DND-41 (cell line): ENCODE measurements around the gene CNTN5.

Source experiments
- ATAC-seq: fragments of 200-7000 bp; cut with Tn5 transposase; 3 replicates; pipeline ENCODE4 v1.9.1; 2021; ENCODE audit warnings: low read depth; ENCODE audit not compliant: insufficient read depth
- DNase-seq: peaks from one replicate; pipeline ENCODE4 v3.0.0-alpha.2; 2020
- H2AFZ ChIP-seq: 2 replicates; pipeline ENCODE4 v1.6.0; 2012; ENCODE audit warnings: low read depth, low read length
- H3K27ac ChIP-seq: 2 replicates; pipeline ENCODE4 v1.5.1; 2012; ENCODE audit warnings: low read length, inconsistent platforms
- H3K27me3 ChIP-seq: fragments of 200-600 bp; sonication (generic); 2 replicates; pipeline ENCODE4 v1.6.0; 2012; ENCODE audit warnings: low read length, mild to moderate bottlenecking, inconsistent platforms; ENCODE audit not compliant: insufficient read depth, poor library complexity
- H3K36me3 ChIP-seq: 2 replicates; pipeline ENCODE4 v1.5.1; 2012; ENCODE audit warnings: low read length, inconsistent platforms; ENCODE audit not compliant: insufficient read depth
- H3K4me1 ChIP-seq: 2 replicates; pipeline ENCODE4 v1.5.1; 2012; ENCODE audit warnings: mild to moderate bottlenecking, low read length; ENCODE audit not compliant: insufficient read depth
- H3K4me2 ChIP-seq: 2 replicates; pipeline ENCODE4 v1.6.0; 2012; ENCODE audit warnings: mild to moderate bottlenecking, moderate library complexity, low read length, inconsistent platforms; ENCODE audit not compliant: insufficient read depth
- H3K4me3 ChIP-seq, 2 experiments: fragments of 200-600 bp in 1 of 2; shearing (Covaris generic) in 1 of 2; 2 replicates each; pipeline ENCODE4 v1.5.1; 2012 to 2016; ENCODE audit warnings: inconsistent platforms in 2 of 2, low read length in 2 of 2, mild to moderate bottlenecking in 2 of 2, low read depth in 1 of 2, moderate library complexity in 1 of 2
- H3K79me2 ChIP-seq: 2 replicates; pipeline ENCODE4 v1.6.0; 2012; ENCODE audit warnings: low read length, inconsistent platforms; ENCODE audit not compliant: insufficient read depth
- H3K9ac ChIP-seq: 2 replicates; pipeline ENCODE4 v1.6.0; 2012; ENCODE audit warnings: low read depth, mild to moderate bottlenecking, inconsistent platforms, low read length, moderate library complexity
- H3K9me3 ChIP-seq: 2 replicates; pipeline ENCODE4 v1.5.1; 2012; ENCODE audit warnings: low read length, moderate library complexity, mild to moderate bottlenecking, inconsistent platforms; ENCODE audit not compliant: insufficient read depth, severe bottlenecking
- H4K20me1 ChIP-seq: 2 replicates; pipeline ENCODE4 v1.6.0; 2012; ENCODE audit warnings: low read length; ENCODE audit not compliant: insufficient read depth
- CTCF ChIP-seq: IDR thresholded peaks from 2 replicates; pipeline ENCODE4 v1.5.1; 2012; ENCODE audit warnings: borderline replicate concordance, low read length, moderate library complexity, mild to moderate bottlenecking; ENCODE audit not compliant: poor library complexity, severe bottlenecking; ENCODE audit errors: extremely low read depth
- EZH2 ChIP-seq: IDR thresholded peaks from 3 replicates; pipeline ENCODE4 v1.6.1; 2012; ENCODE audit warnings: borderline replicate concordance, low read depth, mild to moderate bottlenecking, moderate library complexity, low read length, inconsistent platforms; ENCODE audit not compliant: severe bottlenecking

Gene CNTN5

GRCh38 chr11:100163471-100163870 lies 1142.7 kb downstream of the CNTN5 start:
- H3K4me2 ChIP-seq = no peak overlapping the region
- no peaks in the 10 kb centered on the region for H3K79me2 ChIP-seq
- no peaks in the 10 kb centered on the region for H3K36me3 ChIP-seq
- no peak for DNase-seq
- H4K20me1 ChIP-seq = no peaks in the 10 kb centered on the region
- no peaks in the 10 kb centered on the region for H3K4me1 ChIP-seq
- H3K9ac ChIP-seq = no peak overlapping the region
- H3K27ac ChIP-seq = no peak overlapping the region
- H3K27me3 ChIP-seq = no peaks in the 10 kb centered on the region
- H2AFZ ChIP-seq = no peak overlapping the region
- TF ChIP-seq EZH2 (no peak), CTCF (no peak)
- no peak for ATAC-seq
- no peaks in the 10 kb centered on the region for H3K9me3 ChIP-seq
- no peak overlapping the region for H3K4me3 ChIP-seq

GRCh38 chr11:100174881-100175280 lies 1154.1 kb downstream of the CNTN5 start:
- DNase-seq = no peak
- H3K4me3 ChIP-seq = no peak overlapping the region
- no peaks in the 10 kb centered on the region for H3K36me3 ChIP-seq
- ATAC-seq = no peak
- TF ChIP-seq EZH2 = no peak
- TF ChIP-seq CTCF = no peak
- H3K4me2 ChIP-seq = no peak overlapping the region
- H3K4me1 ChIP-seq = no peaks in the 10 kb centered on the region
- no peaks in the 10 kb centered on the region for H3K27me3 ChIP-seq
- H3K27ac ChIP-seq = no peak overlapping the region
- H3K9me3 ChIP-seq = no peaks in the 10 kb centered on the region
- no peaks in the 10 kb centered on the region for H4K20me1 ChIP-seq
- H3K9ac ChIP-seq = no peak overlapping the region
- no peaks in the 10 kb centered on the region for H3K79me2 ChIP-seq
- H2AFZ ChIP-seq = no peak overlapping the region

GRCh38 chr11:100176456-100176855 lies 1155.7 kb downstream of the CNTN5 start:
- ATAC-seq (no peak), DNase-seq (no peak)
- Histone ChIP-seq H4K20me1 (no peaks in the 10 kb centered on the region), H3K79me2 (no peaks in the 10 kb centered on the region), H3K9me3 (no peaks in the 10 kb centered on the region), H2AFZ (no peak overlapping the region), H3K36me3 (no peaks in the 10 kb centered on the region), H3K4me3 (no peak overlapping the region), H3K27ac (no peak overlapping the region), H3K4me2 (no peak overlapping the region), H3K9ac (no peak overlapping the region), H3K4me1 (no peaks in the 10 kb centered on the region), H3K27me3 (no peaks in the 10 kb centered on the region)
- no peak for TF ChIP-seq EZH2
- TF ChIP-seq CTCF = no peak

- no peaks in the 10 kb centered on the region for H4K20me1 ChIP-seq
These were observed 1156.9 kb downstream of the CNTN5 start for GRCh38 chr11:100177651-100178050.

More at GRCh38 chr11:100177651-100178050, 1156.9 kb downstream of the CNTN5 start:
- Histone ChIP-seq H3K4me3 (no peak overlapping the region), H3K9ac (no peak overlapping the region), H3K27ac (no peak overlapping the region), H3K4me1 (no peaks in the 10 kb centered on the region), H3K9me3 (no peaks in the 10 kb centered on the region), H3K36me3 (no peaks in the 10 kb centered on the region), H3K79me2 (no peaks in the 10 kb centered on the region), H2AFZ (no peak overlapping the region), H3K27me3 (no peaks in the 10 kb centered on the region), H3K4me2 (no peak overlapping the region)
- no peak for TF ChIP-seq EZH2
- no peak for TF ChIP-seq CTCF
- no peak for ATAC-seq
- DNase-seq = no peak
